Measurements from ENCODE around the gene ELANE.
"Not testable (repeated sequence)": the region's sequence is repeated elsewhere in the genome, so short reads cannot be mapped to it uniquely, and the experiment has no call there.

The ELANE gene

DNA sequence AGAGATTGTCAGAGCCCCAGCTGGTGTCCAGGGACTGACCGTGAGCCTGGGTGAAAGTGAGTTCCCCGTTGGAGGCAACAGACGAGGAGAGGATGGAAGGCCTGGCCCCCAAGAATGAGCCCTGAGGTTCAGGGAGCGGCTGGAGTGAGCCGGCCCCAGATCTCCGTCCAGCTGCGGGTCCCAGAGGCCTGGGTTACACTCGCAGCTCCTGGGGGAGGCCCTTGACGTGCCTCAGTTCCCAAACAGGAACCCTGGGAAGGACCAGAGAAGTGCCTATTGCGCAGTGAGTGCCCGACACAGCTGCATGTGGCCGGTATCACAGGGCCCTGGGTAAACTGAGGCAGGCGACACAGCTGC, 1.1 kb upstream of the ELANE start:
- no peak for FAIRE-seq
- no peak for DNase-seq (ENCODE audit: insufficient read length, low spot score)
- no peak for TF ChIP-seq POLR2A (IDR thresholded peaks at IDR 0.05; ENCODE audit: low read depth, low read length)
- TF ChIP-seq POU2F2 (IDR thresholded peaks at IDR 0.05; ENCODE audit: low read depth, low read length), result no peak
- no peak for TF ChIP-seq SPI1 (IDR thresholded peaks at IDR 0.05; ENCODE audit: low read depth, low read length)
- no peak for TF ChIP-seq PAX5 (IDR thresholded peaks at IDR 0.05; ENCODE audit: insufficient read depth, low read length, severe bottlenecking)
- no peak for TF ChIP-seq POLR2AphosphoS5 (IDR thresholded peaks at IDR 0.05; ENCODE audit: low read depth, low read length)
- no peak for TF ChIP-seq TAF1 (IDR thresholded peaks at IDR 0.05; ENCODE audit: low read depth, low read length)

- DNase-seq (ENCODE audit: insufficient read length, low spot score) (no peak), FAIRE-seq (no peak)
- TF ChIP-seq POU2F2 (IDR thresholded peaks at IDR 0.05; ENCODE audit: low read depth, low read length), result no peak
- no peak for TF ChIP-seq POLR2A (IDR thresholded peaks at IDR 0.05; ENCODE audit: low read depth, low read length)
- no peak for TF ChIP-seq TAF1 (IDR thresholded peaks at IDR 0.05; ENCODE audit: low read depth, low read length)
- no peak for TF ChIP-seq SPI1 (IDR thresholded peaks at IDR 0.05; ENCODE audit: low read depth, low read length)
- no peak for TF ChIP-seq POLR2AphosphoS5 (IDR thresholded peaks at IDR 0.05; ENCODE audit: low read depth, low read length)
Observed at GRCh38 chr19:853014-853585, 997 bp downstream of the ELANE start.

GRCh38 chr19:853614-854220, 1.6 kb downstream of the ELANE start:
- DNase-seq (ENCODE audit: insufficient read length, low spot score); FAIRE-seq: not testable (repeated sequence)

DNA sequence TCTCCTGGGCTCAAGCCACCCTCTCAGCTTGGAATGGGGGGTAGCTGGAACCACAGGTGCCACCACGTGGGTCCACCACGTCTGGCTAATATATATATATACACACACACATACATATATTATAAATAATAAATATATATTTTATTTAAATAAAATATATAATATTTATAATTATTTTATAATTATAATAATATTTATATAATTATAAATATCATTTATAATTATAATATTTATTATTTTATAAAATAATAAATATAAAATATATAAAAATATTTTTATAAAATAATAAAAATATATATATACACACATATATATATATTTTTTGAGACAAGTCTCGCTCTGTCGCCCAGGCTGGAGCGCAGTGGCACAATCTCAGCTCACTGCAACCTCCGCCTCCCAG, 2.4 kb downstream of the ELANE start:
- TF ChIP-seq POU2F2 (IDR thresholded peaks at IDR 0.05; ENCODE audit: low read depth, low read length) (no peak), POLR2A (IDR thresholded peaks at IDR 0.05; ENCODE audit: low read depth, low read length) (no peak), POLR2AphosphoS5 (IDR thresholded peaks at IDR 0.05; ENCODE audit: low read depth, low read length) (no peak), PAX5 (IDR thresholded peaks at IDR 0.05; ENCODE audit: insufficient read depth, low read length, severe bottlenecking) (no peak), SPI1 (IDR thresholded peaks at IDR 0.05; ENCODE audit: low read depth, low read length) (no peak), TAF1 (IDR thresholded peaks at IDR 0.05; ENCODE audit: low read depth, low read length) (no peak)
- FAIRE-seq, result no peak
- DNase-seq (ENCODE audit: insufficient read length, low spot score), result no peak

DNA sequence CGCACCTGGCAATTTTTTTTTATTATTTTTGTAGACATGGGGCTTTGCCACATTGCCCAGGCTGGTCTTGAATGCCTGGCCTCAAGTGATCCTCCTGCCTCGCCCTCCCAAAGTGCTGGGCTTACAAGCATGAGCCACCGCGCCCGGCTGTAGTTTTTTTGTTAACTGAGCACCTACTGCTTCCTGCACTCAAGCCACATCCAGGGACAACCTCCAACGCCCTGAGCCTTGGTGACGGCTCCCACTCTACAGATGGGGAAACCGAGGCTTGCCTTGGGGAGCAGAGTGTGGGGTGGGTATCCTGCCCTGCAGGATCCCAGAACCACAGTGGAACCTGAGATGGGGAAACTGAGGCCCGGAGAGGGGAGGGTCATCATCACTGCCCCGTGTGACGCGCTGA, 3.0 kb downstream of the ELANE start:
- no peak for FAIRE-seq
- no peak for TF ChIP-seq POLR2AphosphoS5 (IDR thresholded peaks at IDR 0.05; ENCODE audit: low read depth, low read length)
- DNase-seq (ENCODE audit: insufficient read length, low spot score), result no peak

DNA sequence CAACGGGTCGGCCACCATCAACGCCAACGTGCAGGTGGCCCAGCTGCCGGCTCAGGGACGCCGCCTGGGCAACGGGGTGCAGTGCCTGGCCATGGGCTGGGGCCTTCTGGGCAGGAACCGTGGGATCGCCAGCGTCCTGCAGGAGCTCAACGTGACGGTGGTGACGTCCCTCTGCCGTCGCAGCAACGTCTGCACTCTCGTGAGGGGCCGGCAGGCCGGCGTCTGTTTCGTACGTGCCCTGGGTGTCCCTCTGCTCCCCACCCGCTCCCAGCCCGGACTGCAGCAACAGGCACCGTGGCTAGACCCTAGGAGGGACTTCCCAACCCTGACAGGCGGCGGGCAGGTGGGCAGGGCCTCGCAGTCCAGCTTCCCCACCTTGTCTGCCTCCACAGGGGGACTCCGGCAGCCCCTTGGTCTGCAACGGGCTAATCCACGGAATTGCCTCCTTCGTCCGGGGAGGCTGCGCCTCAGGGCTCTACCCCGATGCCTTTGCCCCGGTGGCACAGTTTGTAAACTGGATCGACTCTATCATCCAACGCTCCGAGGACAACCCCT, 3.5 kb downstream of the ELANE start:
- TF ChIP-seq POU2F2 (IDR thresholded peaks at IDR 0.05; ENCODE audit: low read depth, low read length) (no peak), TAF1 (IDR thresholded peaks at IDR 0.05; ENCODE audit: low read depth, low read length) (no peak), PAX5 (IDR thresholded peaks at IDR 0.05; ENCODE audit: insufficient read depth, low read length, severe bottlenecking) (no peak), POLR2AphosphoS5 (IDR thresholded peaks at IDR 0.05; ENCODE audit: low read depth, low read length) (no peak), POLR2A (IDR thresholded peaks at IDR 0.05; ENCODE audit: low read depth, low read length) (no peak), SPI1 (IDR thresholded peaks at IDR 0.05; ENCODE audit: low read depth, low read length) (no peak)
- DNase-seq (ENCODE audit: insufficient read length, low spot score) (no peak), FAIRE-seq (no peak)

GRCh38 chr19:858284-858683, 6.2 kb downstream of the ELANE start:
- DNase-seq (ENCODE audit: insufficient read length, low spot score), result no peak
- TF ChIP-seq SPI1 (IDR thresholded peaks at IDR 0.05; ENCODE audit: low read depth, low read length), result no peak
- TF ChIP-seq POU2F2 (IDR thresholded peaks at IDR 0.05; ENCODE audit: low read depth, low read length), result no peak
- no peak for TF ChIP-seq POLR2A (IDR thresholded peaks at IDR 0.05; ENCODE audit: low read depth, low read length)
- TF ChIP-seq POLR2AphosphoS5 (IDR thresholded peaks at IDR 0.05; ENCODE audit: low read depth, low read length), result no peak
- TF ChIP-seq TAF1 (IDR thresholded peaks at IDR 0.05; ENCODE audit: low read depth, low read length), result no peak
- TF ChIP-seq PAX5 (IDR thresholded peaks at IDR 0.05; ENCODE audit: insufficient read depth, low read length, severe bottlenecking), result no peak
- FAIRE-seq, result no peak

GRCh38 chr19:858868-859843, 7.1 kb downstream of the ELANE start, which contains the start of gene CFD:
CFD (plus strand) TSS chr19:859664; CDS start chr19:859690, 26 bp downstream.
- TF ChIP-seq POLR2A (IDR thresholded peaks at IDR 0.05; ENCODE audit: low read depth, low read length) (no peak), SPI1 (IDR thresholded peaks at IDR 0.05; ENCODE audit: low read depth, low read length) (no peak), POLR2AphosphoS5 (IDR thresholded peaks at IDR 0.05; ENCODE audit: low read depth, low read length) (no peak), POU2F2 (IDR thresholded peaks at IDR 0.05; ENCODE audit: low read depth, low read length) (no peak), TAF1 (IDR thresholded peaks at IDR 0.05; ENCODE audit: low read depth, low read length) (no peak), PAX5 (IDR thresholded peaks at IDR 0.05; ENCODE audit: insufficient read depth, low read length, severe bottlenecking) (no peak)
- DNase-seq (ENCODE audit: insufficient read length, low spot score) (no peak), FAIRE-seq (no peak)

GRCh38 chr19:861141-861755, 9.1 kb downstream of the ELANE start:
- no peak for TF ChIP-seq POLR2AphosphoS5 (IDR thresholded peaks at IDR 0.05; ENCODE audit: low read depth, low read length)
- TF ChIP-seq POU2F2 (IDR thresholded peaks at IDR 0.05; ENCODE audit: low read depth, low read length), result no peak
- TF ChIP-seq SPI1 (IDR thresholded peaks at IDR 0.05; ENCODE audit: low read depth, low read length), result no peak
- TF ChIP-seq POLR2A (IDR thresholded peaks at IDR 0.05; ENCODE audit: low read depth, low read length), result no peak
- no peak for TF ChIP-seq TAF1 (IDR thresholded peaks at IDR 0.05; ENCODE audit: low read depth, low read length)
- TF ChIP-seq PAX5 (IDR thresholded peaks at IDR 0.05; ENCODE audit: insufficient read depth, low read length, severe bottlenecking), result no peak
- DNase-seq (ENCODE audit: insufficient read length, low spot score), result no peak
- no peak for FAIRE-seq

All from GM12891 (cell line).